Activated naive CD8-positive, alpha-beta T cell treated with anti-CD3 and anti-CD28 coated beads, Interleukin-2, amount 50 U/mL, for 16 hours (primary cell): Measurements from ENCODE around the gene AMACR.
A peak's percentile ranks its signal among the peaks of the same experiment; 100 is the strongest.

Source experiments
- DNase-seq: peaks from one replicate; pipeline ENCODE4 v3.0.0-alpha.2; 2020; ENCODE audit warnings: low read depth, low spot score

AMACR gene

DNA sequence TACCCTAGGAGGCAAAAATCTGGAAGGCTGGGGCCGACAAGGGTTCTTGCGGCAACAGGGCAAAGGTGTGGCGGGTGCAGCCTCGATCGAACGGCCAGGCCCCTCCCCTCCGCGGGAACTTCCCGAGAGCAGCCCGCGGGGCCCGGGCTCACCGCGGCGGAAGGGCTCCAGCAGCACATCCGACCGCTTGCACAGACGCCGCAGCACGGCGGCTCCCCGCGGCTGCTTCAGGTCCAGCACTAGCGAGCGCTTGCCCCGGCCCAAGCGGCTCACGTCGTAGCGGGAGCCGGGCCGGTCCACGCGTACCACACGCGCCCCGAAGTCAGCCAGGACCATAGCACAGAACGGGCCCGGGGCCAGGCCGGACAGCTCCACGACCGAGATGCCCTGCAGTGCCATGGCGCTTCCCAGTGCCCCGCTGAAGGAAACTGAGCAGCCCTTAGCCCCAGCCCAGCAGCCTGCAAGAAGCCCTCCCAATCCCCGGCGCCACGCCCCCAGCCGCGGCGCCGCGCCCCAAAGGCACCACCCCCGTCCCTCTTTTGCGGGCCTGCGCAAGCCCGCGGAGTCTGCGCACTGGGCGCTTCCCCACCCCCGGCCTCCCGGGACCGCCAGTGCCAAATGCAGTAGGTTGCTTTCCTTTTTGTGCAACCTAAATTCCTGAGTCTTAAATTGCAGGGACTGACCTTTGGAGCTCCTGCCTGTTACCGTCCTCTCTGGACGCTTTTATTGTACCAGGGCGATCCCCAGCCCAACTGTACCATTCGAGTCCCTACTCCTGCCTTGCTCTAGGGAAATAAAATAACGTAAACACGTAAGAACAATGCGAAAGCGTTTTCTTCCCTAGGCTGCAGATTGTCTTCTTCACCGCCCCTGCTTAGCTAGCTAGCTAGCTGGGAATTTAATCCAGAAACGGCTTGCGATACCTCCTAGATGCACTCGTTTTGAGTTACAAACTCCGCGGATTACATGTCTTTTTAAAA, at the start of gene AMACR:
TSS of gene AMACR (minus strand) at position 430 of the 980 bp plus-strand sequence. CDS start at position 399, 31 bp downstream.
- peak; percentile 64 for DNase-seq

DNA sequence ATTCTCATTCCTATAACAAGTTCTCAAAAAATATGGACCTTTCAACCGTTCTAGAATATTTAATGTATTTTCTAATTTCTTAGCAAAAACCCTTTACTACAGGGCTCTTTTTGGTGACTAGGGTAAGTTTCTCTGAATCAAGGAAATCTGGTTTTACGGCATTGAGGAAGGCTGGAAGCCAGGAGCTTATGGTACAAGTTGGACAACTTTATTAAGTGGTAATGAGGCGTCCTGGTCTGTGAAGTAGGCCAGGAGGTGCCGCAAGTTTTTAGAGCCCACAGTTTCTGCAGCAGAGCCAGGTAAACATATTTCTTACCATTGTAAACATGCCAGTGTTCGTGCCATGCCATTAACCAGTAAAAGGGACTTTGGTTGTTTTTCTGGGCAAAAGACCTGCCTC, 49.7 kb upstream of the AMACR start:
- DNase-seq: no peak

DNA sequence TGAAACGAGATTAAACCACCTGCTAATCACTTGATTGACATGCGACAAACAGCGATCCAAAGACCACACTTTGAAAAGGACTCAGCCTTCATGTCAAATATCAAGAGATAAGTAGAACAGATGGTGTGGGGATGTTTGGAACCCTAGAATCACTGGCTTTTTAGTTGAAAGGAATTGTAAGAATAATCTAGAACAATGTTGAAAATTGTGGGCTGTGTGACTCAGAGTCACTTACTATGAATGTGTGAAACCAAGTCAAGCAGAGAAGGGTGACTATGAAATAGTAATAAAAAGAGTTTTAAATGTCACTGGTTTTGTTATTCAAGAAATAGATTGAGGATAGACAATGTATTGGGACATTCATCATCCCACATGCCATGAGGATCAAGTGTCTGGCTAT, 49.3 kb upstream of the AMACR start:
- DNase-seq: no peak

DNA sequence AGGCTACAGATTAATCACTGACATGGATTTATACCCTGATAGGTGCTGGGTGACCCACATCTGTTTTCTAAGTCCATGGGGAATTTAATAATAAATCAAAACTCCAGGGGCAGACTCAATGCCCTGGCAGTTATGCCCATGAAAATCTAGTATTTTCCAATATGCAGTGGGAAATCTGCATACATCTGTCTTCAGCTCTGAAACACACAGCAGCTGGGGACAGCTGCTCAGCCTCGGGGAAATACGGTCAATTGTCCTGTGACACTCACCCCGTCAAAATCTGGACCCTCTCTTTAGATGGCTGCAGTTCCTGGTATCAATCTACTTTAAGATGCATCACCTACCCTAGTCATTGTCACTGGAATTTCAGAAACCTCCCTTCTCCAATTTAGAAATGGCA, 47.8 kb upstream of the AMACR start:
- no peak for DNase-seq

DNA sequence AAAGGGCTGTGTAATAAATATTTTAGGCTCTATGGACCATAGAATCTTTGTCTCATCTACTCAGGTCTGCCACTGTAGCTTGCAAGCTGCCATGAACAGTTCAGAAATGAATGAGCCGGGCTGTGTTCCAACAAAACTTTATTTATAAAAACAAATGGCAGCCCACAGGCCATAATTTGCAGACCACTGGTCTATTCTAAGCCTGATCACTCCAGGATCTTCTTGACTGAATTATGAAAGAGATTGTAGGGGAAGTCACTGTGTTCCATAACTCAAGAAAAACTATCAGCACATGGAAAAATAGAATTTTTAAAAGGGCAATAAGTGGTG, 46.5 kb upstream of the AMACR start:
- no peak for DNase-seq

DNA sequence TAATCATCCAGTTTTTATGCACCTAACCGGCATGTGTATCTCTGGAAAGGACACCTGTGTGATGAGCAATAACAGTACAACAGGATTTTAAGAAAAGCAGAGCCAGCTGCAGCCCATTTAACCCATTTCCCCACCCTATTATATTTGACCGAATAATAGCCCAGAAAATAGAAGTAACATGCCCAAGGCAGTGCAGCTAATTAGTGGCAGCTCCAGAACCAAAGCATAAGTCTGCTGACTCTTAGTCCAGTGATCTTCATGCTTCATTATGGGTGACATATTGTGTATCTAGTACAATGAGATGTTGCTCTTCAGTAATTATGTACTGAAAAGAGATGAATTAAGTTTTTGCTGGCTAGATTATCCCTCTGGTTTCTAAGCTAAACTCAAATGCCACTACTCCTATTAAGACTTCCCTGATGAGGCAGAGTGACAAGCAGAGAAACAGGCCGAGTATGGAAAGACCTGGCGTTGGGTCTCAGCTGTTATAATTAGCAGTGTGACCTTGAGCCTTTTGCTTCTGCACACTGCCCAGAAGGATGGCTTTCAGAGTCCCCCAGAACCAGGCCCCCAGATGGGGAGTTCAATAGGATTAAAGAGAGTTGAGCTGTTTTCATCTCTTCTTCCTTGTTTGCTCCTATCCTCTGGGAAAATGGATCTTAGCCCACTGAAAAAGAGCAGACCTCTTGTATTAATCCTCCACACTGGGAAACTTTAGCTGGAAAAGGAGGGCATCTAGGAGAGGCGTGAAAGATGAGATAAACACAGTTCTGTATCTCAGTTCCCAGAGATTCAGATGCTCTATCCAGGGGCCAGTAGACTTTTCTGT, 45.9 kb upstream of the AMACR start:
- no peak for DNase-seq

DNA sequence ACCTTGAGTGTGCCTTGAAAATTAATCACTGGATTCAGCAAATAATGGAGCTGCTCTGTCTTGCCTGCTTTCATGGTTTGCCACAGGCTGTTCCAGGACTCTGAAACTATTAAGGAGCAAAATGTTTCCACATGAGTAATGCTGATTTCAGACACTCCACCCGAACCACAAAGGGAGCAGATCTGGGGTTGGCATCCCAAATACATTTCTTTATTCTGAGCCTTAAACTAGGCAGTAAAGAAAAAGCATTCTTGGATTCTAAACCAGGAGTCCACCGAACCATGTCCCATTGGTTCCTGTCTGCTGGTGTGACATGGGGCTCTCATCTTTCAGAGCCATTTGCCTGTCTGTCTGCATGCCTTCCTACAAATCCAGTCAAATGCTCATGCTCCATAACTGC, 45.3 kb upstream of the AMACR start:
- no peak for DNase-seq

DNA sequence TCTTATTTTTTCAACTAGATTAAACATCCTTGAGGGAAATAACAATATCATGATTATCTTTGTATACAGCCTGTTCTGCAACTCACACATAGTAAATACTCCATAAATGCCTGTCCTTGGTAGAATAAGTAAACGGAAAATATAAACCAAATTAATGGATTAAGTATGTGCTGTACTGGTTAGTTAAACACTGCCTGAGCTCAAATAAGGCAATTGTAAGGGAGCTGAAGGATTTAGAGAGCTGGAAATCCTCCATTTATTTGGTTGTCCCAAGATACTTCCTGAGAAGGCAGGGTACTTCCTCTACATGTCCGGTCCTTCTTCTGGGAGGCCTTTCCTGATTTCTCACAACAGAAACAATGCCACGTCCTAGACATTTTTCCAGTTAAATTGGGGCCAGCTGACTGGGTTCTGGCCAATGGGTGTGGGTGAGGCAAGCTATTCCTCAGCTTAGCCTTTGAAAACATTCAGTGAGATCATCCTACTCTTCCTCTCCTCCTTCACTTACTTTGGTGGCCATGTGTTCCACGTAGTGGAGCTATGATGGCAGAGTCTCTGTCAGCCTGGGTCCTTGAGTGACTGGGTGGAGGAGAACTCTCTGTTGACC, 43.6 kb upstream of the AMACR start:
- DNase-seq: no peak

DNA sequence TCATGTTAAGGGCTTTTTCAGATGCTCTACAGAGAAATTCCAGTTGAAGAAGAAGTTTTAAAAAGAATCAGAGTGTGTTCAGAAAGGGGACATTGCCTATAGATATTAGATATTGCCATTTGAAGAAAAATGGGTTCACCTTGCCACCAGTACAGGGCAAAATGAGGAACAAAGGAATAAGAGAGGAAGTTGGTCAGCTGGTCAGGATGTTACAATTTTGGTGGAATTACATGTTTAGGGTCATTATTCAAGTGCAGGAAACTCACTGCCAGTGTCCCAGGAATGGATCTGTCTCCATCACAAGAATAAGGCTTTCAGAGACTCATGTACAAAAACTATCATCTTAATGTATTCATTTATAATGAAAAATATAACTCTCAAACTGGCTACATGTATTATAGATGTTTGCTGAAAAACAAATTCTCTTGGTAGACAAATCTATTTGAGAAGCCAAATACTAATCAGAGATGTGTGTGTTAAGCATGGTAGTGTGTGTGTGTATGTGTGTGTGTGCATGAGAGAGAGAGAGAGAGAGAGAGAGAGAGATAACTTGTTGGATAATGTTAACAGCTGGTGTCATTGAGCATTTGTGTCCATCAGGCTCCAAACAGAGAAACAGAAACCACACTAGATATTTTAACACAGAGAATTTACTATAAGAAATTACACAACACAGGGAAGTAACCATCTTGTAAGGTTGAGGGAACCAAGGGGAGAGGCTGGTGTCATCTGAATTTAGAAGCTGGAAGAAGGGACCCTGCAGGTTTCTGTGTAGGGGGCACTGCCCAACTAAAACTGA, 40.1 kb upstream of the AMACR start:
- DNase-seq: no peak

DNA sequence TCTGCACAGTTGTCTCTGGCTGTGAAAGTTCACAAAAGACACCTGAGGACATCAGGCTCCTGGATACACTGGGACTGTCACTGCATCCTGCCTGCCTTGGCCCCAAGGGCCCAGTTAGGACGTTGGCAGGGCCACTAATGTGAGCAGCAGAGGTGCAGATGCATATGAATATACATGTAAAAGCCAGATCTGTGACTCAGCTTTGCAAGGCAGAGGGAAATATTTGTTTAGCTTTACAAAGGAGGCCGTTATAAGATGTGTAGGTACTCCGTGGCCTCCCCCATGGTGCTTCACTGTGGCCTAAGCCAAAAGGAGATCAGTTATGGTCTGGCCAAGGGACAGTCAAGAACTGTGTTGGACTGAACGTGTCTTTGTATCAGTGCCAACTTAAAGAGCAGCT, 39.3 kb upstream of the AMACR start:
- no peak for DNase-seq

DNA sequence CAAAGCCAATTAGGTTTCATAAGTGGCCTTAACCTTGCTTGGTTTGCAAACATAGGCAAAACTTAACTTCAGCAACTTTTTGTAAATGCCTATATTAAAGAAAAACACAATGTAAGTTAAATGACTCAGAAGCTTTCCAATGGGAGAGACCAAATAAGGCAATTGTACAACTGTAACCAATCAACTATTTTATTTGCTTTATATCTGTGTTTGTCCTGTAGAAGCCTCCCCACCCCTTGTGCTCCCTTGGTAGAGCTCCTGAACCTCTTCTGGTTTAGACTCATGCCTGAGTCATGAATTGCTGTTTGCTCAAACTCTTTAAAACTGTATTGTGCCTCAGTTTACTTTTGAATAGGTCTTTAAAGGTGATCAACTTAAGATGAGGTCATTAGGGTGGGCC, 38.1 kb upstream of the AMACR start:
- no peak for DNase-seq

DNA sequence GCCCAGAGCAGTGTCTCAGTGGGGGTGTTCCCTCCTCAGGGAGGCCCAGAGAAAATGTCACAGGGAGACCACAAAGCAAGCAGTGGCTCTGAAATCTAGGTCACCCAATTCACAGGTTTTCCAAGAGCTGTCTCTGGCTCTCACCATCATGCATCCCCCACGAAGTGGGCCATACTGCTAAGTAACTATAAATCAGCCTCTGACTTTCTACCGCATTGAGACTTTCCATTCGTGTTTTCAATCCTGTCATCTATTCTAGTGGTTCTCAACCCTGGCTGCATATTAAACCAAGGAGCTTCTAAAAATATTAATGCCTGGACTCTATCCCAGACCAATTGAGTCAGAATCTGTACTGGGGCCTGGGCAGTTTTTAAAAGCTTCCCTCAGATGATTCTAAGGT, 37.2 kb upstream of the AMACR start:
- no peak for DNase-seq

DNA sequence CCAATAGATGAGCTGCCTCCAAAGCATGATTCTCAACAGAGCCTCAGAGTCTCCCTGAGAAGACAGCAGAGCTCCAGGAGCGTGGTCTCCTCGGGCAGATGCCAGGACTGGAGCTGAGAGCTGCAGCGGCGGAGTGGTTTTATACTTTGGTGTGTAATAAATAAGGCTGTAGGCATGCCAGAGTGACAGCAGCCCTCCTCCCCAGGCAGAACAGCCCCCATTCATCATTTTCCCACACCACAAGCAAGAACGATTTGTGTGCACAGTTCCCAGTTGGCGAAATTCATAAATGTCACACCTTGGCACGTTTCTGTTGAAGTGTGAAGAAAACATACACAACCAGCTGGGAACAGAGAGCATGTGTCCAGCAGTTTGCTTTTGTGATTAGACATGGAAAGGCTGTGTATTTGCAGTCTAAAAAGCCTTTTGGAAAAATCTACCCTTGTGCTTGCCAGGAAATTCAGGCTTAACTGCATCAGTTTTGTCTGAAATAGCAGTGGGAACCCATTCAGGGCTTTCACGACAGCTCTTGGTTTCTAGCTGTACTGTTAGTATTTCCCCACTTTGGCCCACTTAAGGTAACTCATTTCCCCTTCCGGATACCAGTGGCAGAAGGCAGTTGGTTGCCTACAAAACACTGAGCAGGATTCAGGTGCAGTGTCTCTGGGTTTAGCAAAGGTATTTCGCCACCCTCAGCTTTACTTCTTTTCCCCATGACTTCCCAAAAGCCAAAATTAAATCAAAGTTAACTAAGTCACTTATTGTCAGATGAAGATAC, 35.4 kb upstream of the AMACR start, which contains the start of gene C1QTNF3:
TSS of gene C1QTNF3 (minus strand) at position 115 of the 778 bp plus-strand sequence. CDS start at position 27, 88 bp downstream.
- DNase-seq: no peak

DNA sequence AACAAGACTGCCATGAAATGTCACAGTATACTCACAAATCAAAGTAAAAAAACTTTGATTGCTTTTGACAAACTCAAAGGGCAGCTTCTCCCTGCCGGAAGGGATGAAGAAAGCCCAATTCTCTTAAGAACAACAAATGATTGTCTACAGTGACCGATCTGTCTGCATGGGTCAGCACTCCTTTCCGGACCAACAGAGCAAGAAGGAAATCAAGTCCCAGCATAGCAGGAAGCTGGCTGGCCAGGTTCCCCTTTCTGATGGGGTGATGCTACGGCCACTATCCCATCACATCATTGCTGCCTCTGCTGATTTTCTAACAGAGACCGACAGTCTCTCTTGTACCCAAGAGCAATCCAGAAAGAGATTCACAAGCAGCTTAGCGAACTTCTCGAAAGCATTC, 34.5 kb upstream of the AMACR start:
- no peak for DNase-seq

DNA sequence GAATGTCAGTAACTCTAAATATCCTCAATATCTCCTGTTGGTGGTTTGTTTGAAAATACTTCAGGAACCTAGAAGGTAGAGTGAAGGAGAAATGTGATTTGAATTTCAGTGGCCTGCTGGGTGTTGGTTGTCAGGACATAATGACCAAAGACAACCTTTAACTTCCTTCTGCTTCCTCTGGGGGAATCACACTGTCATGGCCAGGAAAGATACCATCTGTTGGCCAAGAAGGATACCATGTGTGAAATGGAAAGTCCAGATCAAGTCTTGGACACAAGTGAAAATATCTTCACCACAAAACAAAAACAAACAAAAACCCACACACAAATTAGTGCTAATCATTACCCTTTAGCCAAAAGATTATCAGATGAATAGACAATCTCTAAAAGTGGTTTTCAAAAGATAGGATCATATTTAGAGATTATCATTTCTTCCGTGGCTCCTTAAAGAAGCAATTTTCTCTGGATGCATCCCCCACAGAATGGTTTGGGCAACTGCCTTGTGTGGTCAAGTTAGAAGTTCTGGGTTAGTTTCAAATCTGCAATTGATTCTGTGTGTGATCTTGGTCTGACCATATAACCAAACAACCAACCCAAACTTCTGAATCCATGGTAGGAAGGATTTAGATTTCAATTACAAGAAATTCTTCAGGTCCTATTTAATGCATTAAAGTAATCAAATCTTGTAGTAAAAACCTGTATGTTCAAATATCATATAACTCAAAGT, 33.6 kb upstream of the AMACR start:
- DNase-seq: no peak

DNA sequence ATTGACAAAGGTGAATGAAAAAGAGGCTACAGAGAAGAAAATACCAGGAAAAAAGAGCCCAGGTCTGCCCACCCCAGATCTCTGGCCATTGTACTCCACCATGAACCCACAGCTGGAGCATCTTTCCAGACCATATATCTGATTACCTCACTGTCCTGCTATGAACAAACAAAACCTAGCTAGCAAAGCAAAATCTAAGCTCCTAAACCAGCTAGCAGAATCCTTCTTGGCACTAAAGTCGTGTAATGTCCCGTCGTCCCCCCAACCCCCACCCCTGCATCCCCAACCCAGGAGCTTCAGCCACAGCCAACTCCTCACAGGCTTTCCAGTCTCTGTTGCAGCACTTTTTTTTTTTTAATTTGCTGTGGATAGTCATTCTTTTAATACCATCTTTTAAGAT, 32.6 kb upstream of the AMACR start:
- DNase-seq: no peak

DNA sequence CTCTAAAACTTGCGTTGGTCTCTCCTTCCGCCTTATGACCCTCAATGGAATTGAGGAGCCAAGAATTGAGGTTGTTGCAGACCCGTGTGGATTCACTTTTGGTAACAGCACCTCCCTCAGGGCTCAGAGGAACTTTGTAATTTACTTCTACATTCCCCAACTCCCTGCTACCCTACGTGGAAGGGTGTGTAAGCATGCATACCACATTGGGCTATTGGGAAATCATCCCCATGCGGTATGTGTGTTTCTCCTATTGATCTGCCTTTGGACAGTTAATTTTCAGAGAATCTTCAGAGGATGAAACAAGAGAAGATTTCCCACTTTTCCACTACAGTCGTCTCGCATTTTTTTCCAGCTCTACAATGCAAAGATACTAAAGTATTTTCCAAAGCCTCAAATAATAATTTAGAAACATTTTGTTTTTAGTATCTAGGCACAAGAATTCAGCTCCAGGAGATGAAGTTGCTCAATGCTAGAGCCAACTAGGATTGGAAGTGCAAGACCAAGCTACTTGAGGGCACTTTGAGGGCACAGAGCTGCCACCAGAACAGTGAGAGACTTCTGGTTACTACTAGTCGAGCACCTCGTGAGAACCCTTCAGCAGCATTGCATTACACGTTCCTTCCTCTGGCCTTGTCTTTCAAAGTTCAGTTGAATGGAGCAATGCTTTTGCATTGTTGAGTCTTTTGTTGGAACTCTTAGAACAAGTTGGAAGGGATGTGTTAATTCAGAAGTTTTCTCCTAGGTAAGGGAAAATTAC, 31.7 kb upstream of the AMACR start:
- DNase-seq: no peak

DNA sequence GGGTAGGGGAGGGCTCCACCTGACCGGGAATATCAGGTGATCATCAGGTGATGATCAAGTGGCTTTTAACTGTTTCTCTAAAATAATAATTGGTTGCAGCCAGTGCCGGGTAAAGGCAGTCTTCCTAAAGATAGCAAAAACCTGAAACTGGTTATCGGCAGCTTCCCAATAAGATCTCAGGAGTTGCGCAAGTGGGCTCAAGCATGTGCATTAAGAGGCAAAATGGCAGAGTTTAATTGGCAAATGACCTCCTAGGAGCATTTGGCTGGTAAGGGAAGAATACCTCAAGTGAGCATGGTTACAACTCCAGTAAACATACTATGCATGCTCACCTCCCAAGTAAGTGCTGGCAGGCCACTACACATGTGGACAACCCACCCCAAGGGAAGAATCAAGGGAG, 31.0 kb upstream of the AMACR start:
- DNase-seq: no peak

DNA sequence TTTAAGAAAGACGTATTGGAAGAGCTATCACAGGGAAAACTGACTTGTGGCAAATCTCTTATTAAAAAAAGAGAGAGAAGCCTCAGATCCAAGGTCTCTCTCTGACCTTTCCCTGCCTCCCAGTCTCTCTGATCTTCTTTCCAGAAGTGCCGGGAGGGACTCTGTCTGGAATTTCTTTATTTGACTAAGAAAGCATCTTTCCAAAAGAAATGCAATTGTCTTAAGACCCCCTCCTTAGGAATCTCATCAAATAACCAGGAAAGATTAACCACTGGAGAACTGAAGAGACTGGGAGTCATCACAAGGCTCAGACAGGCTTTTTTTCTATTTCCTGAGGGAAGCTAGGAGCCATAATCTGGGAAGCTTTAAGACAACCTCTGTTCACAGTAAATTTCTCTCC, 30.5 kb upstream of the AMACR start:
- DNase-seq: no peak
